ENCODE results near the gene PTPRZ1.

DNA sequence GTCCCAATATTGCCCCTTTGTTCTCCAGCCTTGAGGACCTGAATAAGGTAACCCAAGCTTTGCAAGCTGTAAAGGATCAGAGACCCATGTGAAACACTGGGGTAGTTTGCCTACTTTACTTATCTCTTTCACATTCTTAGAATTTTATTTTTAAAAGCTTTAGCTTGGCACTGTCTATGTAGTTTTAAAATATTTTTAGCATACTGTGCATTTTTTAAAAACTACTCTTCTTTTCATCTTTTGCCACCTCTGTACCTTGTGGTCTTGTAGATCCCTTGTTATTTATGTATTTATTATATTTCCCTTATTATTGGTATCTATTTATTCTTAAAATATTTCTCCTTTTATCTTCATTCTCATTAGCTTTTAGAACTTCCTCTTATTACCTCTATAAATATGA is 12.0 kb upstream of the PTPRZ1 start:
- TF ChIP-seq EZH2 (IDR thresholded peaks at IDR 0.05; ENCODE audit: borderline replicate concordance, control insufficient read depth, low read depth, low read length): no peak
- TF ChIP-seq, protein P1, sequence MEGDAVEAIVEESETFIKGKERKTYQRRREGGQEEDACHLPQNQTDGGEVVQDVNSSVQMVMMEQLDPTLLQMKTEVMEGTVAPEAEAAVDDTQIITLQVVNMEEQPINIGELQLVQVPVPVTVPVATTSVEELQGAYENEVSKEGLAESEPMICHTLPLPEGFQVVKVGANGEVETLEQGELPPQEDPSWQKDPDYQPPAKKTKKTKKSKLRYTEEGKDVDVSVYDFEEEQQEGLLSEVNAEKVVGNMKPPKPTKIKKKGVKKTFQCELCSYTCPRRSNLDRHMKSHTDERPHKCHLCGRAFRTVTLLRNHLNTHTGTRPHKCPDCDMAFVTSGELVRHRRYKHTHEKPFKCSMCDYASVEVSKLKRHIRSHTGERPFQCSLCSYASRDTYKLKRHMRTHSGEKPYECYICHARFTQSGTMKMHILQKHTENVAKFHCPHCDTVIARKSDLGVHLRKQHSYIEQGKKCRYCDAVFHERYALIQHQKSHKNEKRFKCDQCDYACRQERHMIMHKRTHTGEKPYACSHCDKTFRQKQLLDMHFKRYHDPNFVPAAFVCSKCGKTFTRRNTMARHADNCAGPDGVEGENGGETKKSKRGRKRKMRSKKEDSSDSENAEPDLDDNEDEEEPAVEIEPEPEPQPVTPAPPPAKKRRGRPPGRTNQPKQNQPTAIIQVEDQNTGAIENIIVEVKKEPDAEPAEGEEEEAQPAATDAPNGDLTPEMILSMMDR (IDR thresholded peaks at IDR 0.05 in 2 of 3, conservative IDR thresholded peaks at IDR 0.05 in 1 of 3; ENCODE audit: control insufficient read depth in 2 of 3, extremely low read depth in 1 of 3, insufficient read depth in 1 of 3, low read depth in 3 of 3, low read length in 3 of 3): no peak
- TF ChIP-seq BRCA1 (IDR thresholded peaks at IDR 0.05; ENCODE audit: low read depth, low read length): no peak
- TF ChIP-seq ZSCAN29 (IDR thresholded peaks at IDR 0.05): no peak

Measured in GM12878 (cell line).